Fibroblast of upper back skin (primary cell): ENCODE results near the gene LASP1NB.

Source experiments
- DNase-seq: peaks from one replicate; pipeline ENCODE4 v3.0.0-alpha.2; 2013

The LASP1NB gene

GRCh38 chr17:38925263-38925995 is at the start of gene LASP1NB:
TSS of gene LASP1NB (plus strand) at chr17:38925614.
- peak; percentile 66 for DNase-seq

- DNase-seq, result no peak
Observed at GRCh38 chr17:38877130-38877851, 48.1 kb upstream of the LASP1NB start.

- DNase-seq, result peak; percentile 93
Observed at GRCh38 chr17:38879878-38880665, 45.3 kb upstream of the LASP1NB start.

- peak; percentile 78 for DNase-seq
Observed at GRCh38 chr17:38881600-38882191, 43.7 kb upstream of the LASP1NB start.

- DNase-seq, result no peak
Observed at GRCh38 chr17:38882870-38883269, 42.5 kb upstream of the LASP1NB start.

- DNase-seq, result no peak
Observed at GRCh38 chr17:38883592-38884526, 41.6 kb upstream of the LASP1NB start.

- no peak for DNase-seq
Observed at GRCh38 chr17:38885044-38885727, 40.2 kb upstream of the LASP1NB start.

GRCh38 chr17:38885728-38886642 is 39.4 kb upstream of the LASP1NB start:
- DNase-seq, result peak; percentile 38

- DNase-seq, result no peak
Observed at GRCh38 chr17:38886643-38887010, 38.8 kb upstream of the LASP1NB start.

GRCh38 chr17:38888842-38889241 is 36.6 kb upstream of the LASP1NB start:
- DNase-seq, result no peak

GRCh38 chr17:38889745-38890409 is 35.5 kb upstream of the LASP1NB start:
- no peak for DNase-seq

GRCh38 chr17:38890410-38890746 is 35.0 kb upstream of the LASP1NB start:
- no peak for DNase-seq

- no peak for DNase-seq
Observed at GRCh38 chr17:38891441-38891840, 34.0 kb upstream of the LASP1NB start.

GRCh38 chr17:38892083-38892482 is 33.3 kb upstream of the LASP1NB start:
- no peak for DNase-seq

GRCh38 chr17:38892620-38893019 is 32.8 kb upstream of the LASP1NB start:
- DNase-seq, result no peak

- no peak for DNase-seq
Observed at GRCh38 chr17:38893113-38893512, 32.3 kb upstream of the LASP1NB start.

GRCh38 chr17:38893607-38894006 is 31.8 kb upstream of the LASP1NB start:
- no peak for DNase-seq

GRCh38 chr17:38894276-38894675 is 31.1 kb upstream of the LASP1NB start:
- DNase-seq, result no peak

GRCh38 chr17:38896346-38896954 is 29.0 kb upstream of the LASP1NB start:
- no peak for DNase-seq
